CD4-positive, alpha-beta T cell treated with Interleukin-15 for 1 hour (primary cell): ENCODE data around the gene ASCL5.
"Not testable (repeated sequence)": the region's sequence is repeated elsewhere in the genome, so short reads cannot be mapped to it uniquely, and the experiment has no call there.

Experiments
- DNase-seq: peaks from one replicate; pipeline ENCODE4 v3.0.0-alpha.2; 2020

ASCL5 gene, protein sequence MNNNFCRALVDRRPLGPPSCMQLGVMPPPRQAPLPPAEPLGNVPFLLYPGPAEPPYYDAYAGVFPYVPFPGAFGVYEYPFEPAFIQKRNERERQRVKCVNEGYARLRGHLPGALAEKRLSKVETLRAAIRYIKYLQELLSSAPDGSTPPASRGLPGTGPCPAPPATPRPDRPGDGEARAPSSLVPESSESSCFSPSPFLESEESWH

GRCh38 chr1:201126832-201127754, at the start of gene ASCL5:
Gene ASCL5, minus strand, starts transcription at chr1:201127184. Its CDS starts 11,812 bp downstream, at chr1:201115372.
- no peak for DNase-seq

DNA sequence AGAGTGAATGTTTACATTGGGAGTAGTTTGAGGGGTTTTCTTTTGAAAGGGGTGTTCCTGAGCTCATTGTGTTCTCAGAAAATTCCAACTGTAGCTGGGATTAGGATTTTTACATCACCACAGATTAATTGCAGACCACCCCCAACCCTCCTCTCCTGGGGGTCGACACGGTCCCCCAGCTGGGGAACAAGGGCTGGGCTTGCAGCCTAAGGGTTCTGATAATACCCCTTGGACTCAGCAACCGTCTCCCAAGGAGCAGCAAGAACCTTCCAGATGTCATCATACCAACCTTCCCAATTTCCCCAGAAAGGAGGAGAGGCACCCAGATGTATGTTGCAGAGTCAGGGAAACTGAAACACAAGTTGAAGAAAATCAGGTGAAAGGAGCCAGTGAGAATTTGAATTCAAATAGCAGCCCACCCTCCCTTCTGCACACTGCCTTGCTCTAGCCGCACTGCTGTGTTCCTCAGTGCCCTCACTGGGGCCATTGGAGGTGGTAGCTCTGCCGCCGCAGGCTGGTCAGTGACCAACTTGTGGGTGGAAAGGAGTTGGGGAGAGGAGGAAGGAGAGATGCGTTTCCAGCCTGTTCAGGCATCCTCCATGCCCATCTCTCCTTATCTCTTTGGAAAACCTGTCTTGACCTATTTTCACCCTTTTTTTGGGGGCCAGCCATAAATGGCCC, 49.0 kb upstream of the ASCL5 start:
- no peak for DNase-seq

DNA sequence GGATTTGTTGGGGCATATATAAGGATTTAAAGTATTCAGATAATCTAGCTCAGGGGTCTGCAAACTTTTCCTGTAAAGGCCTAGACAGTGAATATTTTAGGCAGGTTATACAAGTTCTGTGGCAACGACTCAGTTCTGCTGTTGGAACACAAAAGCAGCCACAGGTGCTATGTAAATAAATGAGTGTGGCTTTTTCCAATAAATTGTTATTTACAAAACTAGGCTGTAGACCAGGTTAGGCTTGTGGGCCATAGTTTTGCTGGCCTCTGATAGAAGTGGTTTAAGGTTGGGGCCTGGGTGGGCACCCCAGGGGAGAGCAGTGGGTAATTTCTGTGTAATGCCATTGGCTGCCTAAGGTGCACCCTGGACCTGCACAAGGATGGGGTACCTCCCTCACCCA, 46.8 kb upstream of the ASCL5 start:
- no peak for DNase-seq

GRCh38 chr1:201172999-201173610, 46.1 kb upstream of the ASCL5 start:
- no peak for DNase-seq

GRCh38 chr1:201172326-201172725, 45.3 kb upstream of the ASCL5 start:
- no peak for DNase-seq

- DNase-seq: peak; percentile 25
These were observed 44.4 kb upstream of the ASCL5 start for GRCh38 chr1:201171063-201172036.

DNA sequence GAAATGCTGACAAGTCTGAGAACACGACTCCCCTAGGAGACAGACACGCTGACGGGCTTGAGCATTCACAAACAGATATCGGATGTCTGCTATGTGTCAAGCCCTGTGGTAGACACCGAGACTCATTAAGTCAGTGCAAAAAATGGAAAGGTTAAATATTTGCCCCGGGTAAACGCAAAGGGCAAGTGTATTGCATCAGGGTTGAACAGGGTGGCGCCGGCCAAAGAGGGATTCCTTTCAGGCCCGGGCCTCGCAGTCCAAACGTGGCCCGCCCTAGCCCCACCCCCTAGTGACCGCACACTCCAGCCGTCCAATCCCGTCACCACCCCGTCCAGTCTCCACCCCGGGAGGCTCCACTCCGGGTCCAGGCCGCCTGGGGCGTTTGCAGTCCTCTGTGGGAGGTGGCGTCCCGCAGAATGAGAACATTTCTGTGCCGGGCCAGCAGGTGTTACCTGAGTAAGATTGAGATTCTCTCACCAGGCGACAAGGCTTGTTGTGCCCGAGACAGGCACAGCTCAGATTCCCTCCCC, 43.6 kb upstream of the ASCL5 start:
- peak; percentile 83 for DNase-seq

GRCh38 chr1:201169971-201170532, 43.1 kb upstream of the ASCL5 start:
- no peak for DNase-seq

GRCh38 chr1:201169203-201169602, 42.2 kb upstream of the ASCL5 start:
- DNase-seq: no peak

DNA sequence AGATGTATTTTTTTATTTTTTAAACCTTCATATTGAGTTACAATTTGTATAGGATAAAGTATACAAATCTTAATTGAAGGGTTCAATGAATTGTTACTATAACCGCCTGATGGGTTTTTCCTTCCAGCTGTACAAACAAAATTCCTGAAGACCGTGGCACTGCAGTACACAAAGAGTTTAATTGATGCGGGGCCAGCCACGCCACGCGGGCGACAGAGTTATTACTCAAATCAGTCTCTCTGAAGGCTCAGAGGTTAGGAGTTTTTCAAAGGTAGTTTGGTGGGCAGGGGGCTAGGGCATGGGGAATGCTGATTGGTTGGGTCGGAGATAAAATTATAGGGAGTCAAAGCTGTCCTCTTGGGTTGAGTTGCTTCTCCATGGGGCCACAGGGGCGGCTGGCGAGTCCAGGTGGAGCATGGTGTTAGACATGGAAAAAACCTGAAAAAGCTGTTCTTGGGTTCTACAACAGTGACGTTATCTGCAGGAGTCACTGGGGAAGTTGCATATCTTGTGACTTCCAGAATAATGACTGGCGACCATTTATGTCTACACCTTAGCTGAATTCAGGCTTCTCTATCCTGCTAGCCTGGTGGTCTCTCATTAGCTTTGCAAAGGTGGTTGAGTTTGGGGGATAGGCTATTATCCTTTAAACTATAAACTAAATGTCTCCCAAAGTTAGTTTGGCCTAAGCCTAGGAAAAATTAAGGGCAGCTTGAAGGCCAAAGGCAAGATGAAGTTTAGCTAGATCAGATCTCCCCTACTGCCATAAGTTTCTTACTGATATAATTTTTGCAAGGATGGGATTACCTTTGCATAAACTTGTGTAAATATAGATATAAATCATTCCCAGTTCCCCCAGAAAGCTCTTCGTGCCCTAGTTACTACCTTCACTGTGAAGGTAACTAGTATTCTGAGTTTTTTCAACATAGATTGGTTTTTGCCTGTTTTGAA, 40.3 kb upstream of the ASCL5 start:
- no peak for DNase-seq

- no peak for DNase-seq
These were observed 37.7 kb upstream of the ASCL5 start for GRCh38 chr1:201164645-201165044.

- no peak for DNase-seq
These were observed 36.7 kb upstream of the ASCL5 start for GRCh38 chr1:201163707-201164106.

DNA sequence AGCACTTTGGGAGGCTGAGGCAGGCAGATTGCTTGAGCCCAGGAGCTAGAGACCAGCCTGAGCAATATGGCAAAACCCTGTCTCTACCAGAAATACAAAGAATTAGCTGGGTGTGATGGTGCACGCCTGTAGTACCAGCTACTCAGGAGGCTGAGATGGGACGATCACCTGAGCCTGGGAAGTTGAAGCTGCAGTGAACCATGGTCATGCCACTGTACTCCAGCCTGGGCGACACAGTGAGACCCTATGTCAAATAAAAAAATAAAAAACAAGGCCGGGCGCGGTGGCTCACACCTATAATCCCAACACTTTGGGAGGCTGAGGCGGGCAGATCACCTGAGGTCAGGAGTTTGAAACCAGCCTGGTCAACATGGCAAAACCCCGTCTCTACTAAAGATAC, 36.1 kb upstream of the ASCL5 start:
- DNase-seq: not testable (repeated sequence)

DNA sequence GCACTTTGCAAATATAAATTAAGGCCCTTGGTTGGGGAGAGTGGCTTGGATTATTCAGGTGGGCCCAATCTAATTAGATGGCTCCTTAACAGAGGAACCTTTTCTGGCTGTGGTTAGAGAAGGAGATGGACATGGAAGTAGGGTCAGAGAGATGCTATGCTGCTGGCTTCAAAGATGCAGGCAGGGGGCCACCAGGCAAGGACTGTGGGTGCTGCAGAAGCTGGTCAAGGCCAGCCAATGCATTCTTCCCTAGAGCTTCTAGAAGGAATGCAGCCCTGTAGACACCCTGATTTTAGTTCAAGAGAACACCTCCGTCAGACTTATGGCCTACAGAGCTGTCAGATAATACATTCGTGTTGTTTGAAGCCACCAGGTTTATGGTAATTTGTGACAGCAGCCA, 31.0 kb upstream of the ASCL5 start:
- DNase-seq: no peak

DNA sequence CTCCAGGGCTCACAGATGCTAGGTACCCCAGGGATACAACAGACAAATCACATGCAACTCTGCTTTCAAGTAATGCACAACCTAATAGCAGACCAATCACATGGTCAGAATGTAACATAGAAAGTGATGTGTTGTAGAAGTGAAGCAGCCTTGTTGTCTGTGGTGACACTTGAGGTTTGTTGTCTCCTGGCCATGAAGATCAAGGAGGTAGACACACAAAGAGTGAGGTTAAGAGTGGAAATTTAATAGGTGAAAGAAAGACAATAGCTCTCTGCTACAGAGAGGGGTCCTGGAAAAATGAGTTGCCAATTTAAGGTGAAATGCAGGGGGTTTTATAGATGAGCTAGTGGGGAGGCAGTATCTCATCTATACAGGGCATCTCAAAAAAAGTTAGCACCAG, 29.8 kb upstream of the ASCL5 start:
- no peak for DNase-seq

GRCh38 chr1:201156346-201156745, 29.4 kb upstream of the ASCL5 start:
- no peak for DNase-seq

- DNase-seq: no peak
These were observed 28.4 kb upstream of the ASCL5 start for GRCh38 chr1:201155354-201155753.

DNA sequence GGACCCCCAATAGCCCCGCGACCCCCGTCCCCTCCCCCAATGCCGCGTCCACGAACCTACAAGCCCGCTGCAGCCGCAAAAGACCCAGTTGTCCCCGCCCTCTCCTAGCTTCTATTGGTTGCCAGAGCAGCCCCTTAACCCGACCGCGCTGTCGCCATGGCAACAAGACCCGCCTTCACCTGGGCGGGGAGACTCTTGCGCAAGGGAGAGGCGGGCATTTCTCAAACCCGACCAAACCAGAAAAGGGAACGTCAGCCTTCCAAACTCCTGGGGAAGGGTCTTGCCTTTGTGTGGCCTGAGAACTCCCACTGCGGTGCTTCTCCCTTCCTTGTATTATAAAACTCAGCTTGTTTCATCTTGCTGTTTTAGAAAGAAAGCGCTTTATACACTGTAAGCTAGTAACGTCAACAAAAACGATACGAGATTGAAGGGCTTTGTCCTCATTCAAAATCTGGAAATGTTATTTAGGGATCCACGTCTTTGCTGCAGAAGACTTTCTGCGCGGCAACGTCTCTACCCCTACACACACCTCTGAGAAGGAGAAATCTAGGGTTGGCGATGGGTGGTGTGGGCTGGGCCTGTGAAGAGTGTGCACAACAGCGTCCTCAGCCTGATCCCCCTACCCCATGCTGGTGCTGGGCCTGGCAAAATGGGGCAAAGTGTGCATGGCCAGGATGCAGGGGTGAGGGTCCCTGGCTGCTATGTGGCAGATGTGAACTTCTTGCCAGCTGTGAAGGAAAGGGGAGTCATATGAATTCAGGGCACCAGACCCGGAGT, 27.6 kb upstream of the ASCL5 start, which contains the start of gene TMEM9:
Gene TMEM9 (minus strand): TSS at position 86 of the 777 bp plus-strand sequence. CDS start 551 bp downstream, outside the sequence.
- peak; percentile 97 for DNase-seq
